ENCODE data around the gene RAE1.

GRCh38 chr20:57352305-57352704 is 1.2 kb downstream of the RAE1 start:
- TF ChIP-seq CTCF (conservative IDR thresholded peaks at IDR 0.05 in 1 of 2, IDR thresholded peaks at IDR 0.05 in 1 of 2; ENCODE audit: low read depth in 1 of 2, low read length in 2 of 2): no peak
- no peak for TF ChIP-seq EZH2 (IDR thresholded peaks at IDR 0.05; ENCODE audit: low read length, missing control alignments)

Data from fibroblast of lung (primary cell).